Kidney (tissue), 14 donors: ENCODE data around the gene NFIA. TPM values are rescaled to one million over a fixed set of nuclear protein-coding genes. Genes with fewer than 3 reads are reported as not detected.
A peak's percentile ranks its signal among the peaks of the same experiment; 100 is the strongest.

ENCODE experiments used
- DNase-seq, 5 donors: peaks; one replicate each; pipeline ENCODE4 v3.0.0-alpha.2; 2013 to 2020
- FAIRE-seq: peaks from 2 replicates; lab custom pipeline; 2012; peaks lifted over from hg19 to GRCh38; lab: Jason Lieb, UNC
- H3K27ac ChIP-seq, 2 donors: one replicate each; pipeline ENCODE4 v1.7.0; 2013; ENCODE audit warnings: low read depth in 2 of 2, low read length in 2 of 2, inconsistent platforms in 1 of 2
- H3K27me3 ChIP-seq: one replicate; pipeline ENCODE4 v1.7.1; 2013; ENCODE audit warnings: low read length, inconsistent platforms; ENCODE audit not compliant: control insufficient read depth, insufficient read depth
- H3K36me3 ChIP-seq, 3 donors: one replicate each; pipeline versions ENCODE4 v1.7.0 to v1.7.1; 2013; ENCODE audit warnings: low read length in 3 of 3, control low read depth in 1 of 3, inconsistent platforms in 1 of 3; ENCODE audit not compliant: insufficient read depth in 3 of 3, control insufficient read depth in 2 of 3
- H3K4me1 ChIP-seq, 3 donors: one replicate each; pipeline versions ENCODE4 v1.7.0 to v1.7.1; 2013; ENCODE audit warnings: low read length in 3 of 3, inconsistent platforms in 1 of 3, low read depth in 1 of 3; ENCODE audit not compliant: control insufficient read depth in 2 of 3, insufficient read depth in 2 of 3
- H3K4me3 ChIP-seq, 3 donors: one replicate each; pipeline versions ENCODE4 v1.7.0 to v1.8.1; 2013; ENCODE audit warnings: low read length in 3 of 3, control low read depth in 1 of 3, inconsistent platforms in 1 of 3
- H3K9ac ChIP-seq, 3 donors: one replicate each; pipeline versions ENCODE4 v1.7.0 to v1.7.1; 2013; ENCODE audit warnings: low read length in 3 of 3, control low read depth in 1 of 3, inconsistent platforms in 1 of 3
- H3K9me3 ChIP-seq, 3 donors: one replicate each; pipeline versions ENCODE4 v1.7.0 to v1.7.1; 2013; ENCODE audit warnings: low read length in 3 of 3, control low read depth in 1 of 3, inconsistent platforms in 1 of 3; ENCODE audit not compliant: control insufficient read depth in 2 of 3, insufficient read depth in 1 of 3
- CTCF ChIP-seq: IDR thresholded peaks from 3 replicates; pipeline ENCODE4 v1.5.1; 2012; ENCODE audit warnings: mild to moderate bottlenecking, moderate library complexity, borderline replicate concordance; ENCODE audit not compliant: insufficient read depth; ENCODE audit errors: extremely low read depth
- intact Hi-C: fragments of 100-400 bp; cut with DNase I; formaldehyde crosslinking; loops from one replicate; pipeline ENCODE4 v1.11.1; 2022
- polyA plus RNA-seq: library from polyadenylated mRNA; stranded (reverse); fragments of 350-450 nt; fragmentation: Illumina TruSeq; extraction: RNeasy Lipid Tissue Mini Kit (QIAGEN cat#74804); gene quantifications from one replicate; pipeline ENCODE4 v1.2.3, GENCODE V29; 2014; ENCODE audit warnings: low read depth, low replicate concordance; ENCODE audit not compliant: insufficient read depth
- total RNA-seq: library from RNA; stranded (reverse); fragmentation: NEBNext Ultra II Directional; extraction: Animal tissue kit (Norgen Biotek cat#: 25700); gene quantifications from one replicate; pipeline ENCODE4 v1.2.1, GENCODE V29; 2021
- donor health status: control.
- donor health status: control.
- donor health status: control.
- donor health status: control.
- donor health status: control.
- donor health status: DM: yes; HTN: yes; CAD: no.
- donor health status: Normal renal cell carcinoma (clear cell type).

Gene NFIA
- total and polyA plus RNA-seq, 2 donors from 2014 or later = 4.8 to 87.5 TPM

- Histone ChIP-seq H3K4me3 (no peak overlapping the region), H3K9me3 (no peaks in the 10 kb centered on the region), H3K27me3 (no peaks in the 10 kb centered on the region), H3K36me3 (no peaks in the 10 kb centered on the region), H3K4me1 (peaks cover 0 to 12% (median 7%) of the 10 kb centered on the region in 3 donors), H3K27ac (no peak overlapping the region), H3K9ac (no peak overlapping the region)
- no peak for FAIRE-seq
- no peak for TF ChIP-seq CTCF
- intact Hi-C loops = no loop called here
- DNase-seq = no peak
Observed at GRCh38 chr1:61115436-61115835, 33.1 kb downstream of the NFIA start.

- no peak overlapping the region for H3K9ac ChIP-seq
Observed at GRCh38 chr1:61116421-61116820, 34.1 kb downstream of the NFIA start.

GRCh38 chr1:61117283-61117682 is 34.9 kb downstream of the NFIA start:
- Histone ChIP-seq H3K4me1 (peaks cover 0 to 19% (median 13%) of the 10 kb centered on the region in 3 donors), H3K4me3 (no peak overlapping the region)
- intact Hi-C loops = no loop called here

More at GRCh38 chr1:61116421-61116820, 34.1 kb downstream of the NFIA start:
- intact Hi-C loops = no loop called here
- Histone ChIP-seq H3K36me3 (no peaks in the 10 kb centered on the region), H3K9me3 (no peaks in the 10 kb centered on the region), H3K27me3 (no peaks in the 10 kb centered on the region), H3K4me3 (no peak overlapping the region), H3K4me1 (peaks cover 0 to 13% (median 12%) of the 10 kb centered on the region in 3 donors), H3K27ac (no peak overlapping the region)
- TF ChIP-seq CTCF = no peak
- FAIRE-seq (peak; percentile 38), DNase-seq (no peak)

More at GRCh38 chr1:61117283-61117682, 34.9 kb downstream of the NFIA start:
- H3K27ac ChIP-seq = no peak overlapping the region
- FAIRE-seq (no peak), DNase-seq (no peak)
- H3K27me3 ChIP-seq = no peaks in the 10 kb centered on the region
- H3K9me3 ChIP-seq = no peaks in the 10 kb centered on the region
- no peaks in the 10 kb centered on the region for H3K36me3 ChIP-seq
- no peak overlapping the region for H3K9ac ChIP-seq
- no peak for TF ChIP-seq CTCF
